Heart right ventricle (tissue), 16 donors: ENCODE data around the gene RUNDC3A. TPM values are rescaled to one million over a fixed set of nuclear protein-coding genes. Genes with fewer than 3 reads are reported as not detected.
A peak's percentile ranks its signal among the peaks of the same experiment; 100 is the strongest.

ENCODE experiments used
- ATAC-seq, 8 donors: fragments of 200-7000 bp; cut with Tn5 transposase; one replicate each; pipeline ENCODE4 v1.9.1; 2020; ENCODE audit warnings: mild to moderate bottlenecking in 8 of 8, moderate library complexity in 8 of 8, moderate number of reproducible peaks in 1 of 8
- DNase-seq, 2 donors: peaks; one replicate each; pipeline ENCODE4 v3.0.0-alpha.2; 2020
- H3K27ac ChIP-seq, 10 donors: fragments of 200-600 bp; sonication (generic) in 2 of 10; one replicate each; pipeline versions ENCODE4 v1.5.0 to v1.8.0; 2020 to 2022; ENCODE audit warnings: mild to moderate bottlenecking in 3 of 10
- H3K27me3 ChIP-seq, 7 donors: fragments of 200-600 bp; one replicate each; pipeline ENCODE4 v1.8.0; 2021 to 2022; ENCODE audit warnings: mild to moderate bottlenecking in 2 of 7
- H3K36me3 ChIP-seq, 9 donors: fragments of 200-600 bp; sonication (generic) in 1 of 9; one replicate each; pipeline versions ENCODE4 v1.5.0 to v1.8.0; 2020 to 2022; ENCODE audit warnings: mild to moderate bottlenecking in 2 of 9
- H3K4me1 ChIP-seq, 9 donors: fragments of 200-600 bp; sonication (generic) in 1 of 9; one replicate each; pipeline versions ENCODE4 v1.5.0 to v1.8.0; 2020 to 2022; ENCODE audit warnings: mild to moderate bottlenecking in 4 of 9
- H3K4me3 ChIP-seq, 10 donors: fragments of 200-600 bp; sonication (generic) in 2 of 10; one replicate each; pipeline versions ENCODE4 v1.5.0 to v1.8.0; 2020 to 2022; ENCODE audit warnings: mild to moderate bottlenecking in 7 of 10, moderate library complexity in 2 of 10
- H3K9me3 ChIP-seq, 11 donors: fragments of 200-600 bp in 10 of 11; sonication (generic) in 2 of 11; one replicate each; pipeline versions ENCODE4 v1.5.0 to v1.8.0; 2013 to 2022; ENCODE audit warnings: mild to moderate bottlenecking in 2 of 11, control low read depth in 1 of 11, moderate library complexity in 1 of 11
- CTCF ChIP-seq, 9 donors: fragments of 200-600 bp; sonication (generic) in 2 of 9; IDR thresholded peaks; one replicate each; pipeline versions ENCODE4 v1.5.0 to v1.8.0; 2021 to 2022; ENCODE audit warnings: antibody characterized with exemption in 9 of 9, mild to moderate bottlenecking in 5 of 9, moderate library complexity in 1 of 9
- WGBS, 2 donors: extraction: QIAGEN DNeasy Blood & Tissue Kit; methylation state at CpG; one replicate each; pipeline ENCODE4 v1.1.7; 2013; ENCODE audit warnings: inconsistent platforms in 1 of 2; 5-methylcytosine and 5-hydroxymethylcytosine counted together
- intact Hi-C, 10 donors: fragments of 100-400 bp; cut with DNase I; formaldehyde crosslinking; loops; one replicate each; pipeline versions ENCODE4 v1.11.1 to v1.14.2; 2022
- long read RNA-seq, 3 donors: library from polyadenylated mRNA; unstranded; transcript quantifications; one replicate each; pipeline ENCODE4 v2.0.0, GENCODE V29; 2020 to 2021
- polyA plus RNA-seq, 2 donors: library from polyadenylated mRNA; stranded (reverse); fragments of 200-250 nt; gene quantifications; one replicate each; pipeline ENCODE4 v1.2.3, GENCODE V29; 2013
- total RNA-seq, 10 donors: library from RNA; stranded (reverse); fragmentation: NEBNext Ultra II Directional in 3 of 10; extraction: Animal tissue kit (Norgen Biotek cat#: 25700) in 3 of 10; gene quantifications; one replicate each; pipeline versions ENCODE4 v1.2.1 to v1.2.4, GENCODE V29; 2021 to 2023
- donor health status: Arrhythmogenic right ventricular cardiomyopathy.
- donor health status: ischemic (EF 13 %, LVEDD 7.1; RV severe dilation, severe dysfunction).
- donor health status: healthy with polysubstance abuse.
- donor health status: DM: no; HTN: yes; CAD: no.
- donor health status: DM: no; HTN: no; CAD: no.
- donor health status: ischemic (EF 25% LVEDD 6.9; RV normal size, moderate dysfunction).
- donor health status: ischemic (EF 25% LVEDD 5.7; RV mildly dilated, moderate dysfunction).
- donor health status: healthy.
- donor health status: DM: yes; HTN: yes; CAD: no.
- donor health status: Ischemic cardiomyopathy.
- donor health status: ischemic (EF 35%, LVEDD 5.7; RV mildly dilated, moderate dysfunction).
- donor health status: nonischemic (EF 11% LVEDD 7.7; RV severe dilation, severe dysfunction).
- donor health status: DM: yes; HTN: yes; CAD: no.
- donor health status: PGD.
- donor health status: ischemic (EF 29% LVEDD 5.4; RV normal size, mild dysfunction).
- donor health status: nonischemic (EF 23%, LVEDD 6.1; RV moderate dilation, normal function).

The RUNDC3A gene
- total RNA-seq (1 to 10 TPM in 4 of 10 donors, under 1 TPM in 5, not detected in 1; 0.15 to 1.9 (median 0.69) TPM), polyA plus RNA-seq (under 1 TPM in 1 of 2 donors, not detected in 1; 0.38 TPM)
- long read RNA-seq, donor 1, partial matches to known transcripts: 0 of 1 reads
- long read RNA-seq, donor 1, other reads (novel, unspliced or antisense): 1 of 1 reads
- long read RNA-seq, donor 2: 0 reads
- long read RNA-seq, donor 3: 0 reads

- peaks cover 0 to 54% (median 27%) of the 10 kb centered on the region in 7 donors for H3K27me3 ChIP-seq
- intact Hi-C loops: loop anchor here in 1 of 10 donors (5.0 kb wide), 1 partner anchor 81 kb away; no protein-coding TSS in a partner anchor
- 1% methylated on average over 29 to 38 of the region's 39 CpGs for WGBS, 2 donors
These were observed at the start of gene RUNDC3A for GRCh38 chr17:44308320-44308818. RUNDC3A (plus strand) TSS chr17:44308601; CDS start chr17:44308833, 232 bp downstream.

GRCh38 chr17:44258811-44259351, 49.5 kb upstream of the RUNDC3A start:
- no peak for DNase-seq
- no peak for ATAC-seq
- intact Hi-C loops: no loop called here

More at GRCh38 chr17:44308320-44308818, at the start of gene RUNDC3A:
- H3K27ac ChIP-seq: peak within 1 kb of the TSS in 3 of 10 donors; percentile 26 to 53 (median 49)
- no peaks in the 10 kb centered on the region for H3K36me3 ChIP-seq
- H3K4me1 ChIP-seq: peaks cover 4 to 24% (median 17%) of the 10 kb centered on the region in 9 donors
- H3K4me3 ChIP-seq: peak within 1 kb of the TSS; percentile 7 to 64 (median 52)
- no peaks in the 10 kb centered on the region for H3K9me3 ChIP-seq
- no peak for TF ChIP-seq CTCF (IDR thresholded peaks at IDR 0.05)
- DNase-seq (peak; percentile 89), ATAC-seq (peak; percentile 96 to 99 (median 98))

GRCh38 chr17:44260296-44260695, 48.1 kb upstream of the RUNDC3A start:
- intact Hi-C loops: no loop called here
- Histone ChIP-seq H3K27ac (no peak overlapping the region), H3K36me3 (no peaks in the 10 kb centered on the region)

More at GRCh38 chr17:44258811-44259351, 49.5 kb upstream of the RUNDC3A start:
- H3K36me3 ChIP-seq: no peaks in the 10 kb centered on the region
- no peak overlapping the region for H3K4me3 ChIP-seq
- H3K4me1 ChIP-seq: no peaks in the 10 kb centered on the region
- TF ChIP-seq CTCF (IDR thresholded peaks at IDR 0.05): no peak
- no peaks in the 10 kb centered on the region for H3K27me3 ChIP-seq
- 83 to 87% methylated on average over 17 of the region's 17 CpGs for WGBS, 2 donors
- H3K9me3 ChIP-seq: no peaks in the 10 kb centered on the region
- H3K27ac ChIP-seq: no peak overlapping the region

More at GRCh38 chr17:44260296-44260695, 48.1 kb upstream of the RUNDC3A start:
- ATAC-seq (no peak), DNase-seq (no peak)
- Histone ChIP-seq H3K9me3 (no peaks in the 10 kb centered on the region), H3K4me3 (no peak overlapping the region), H3K4me1 (no peaks in the 10 kb centered on the region), H3K27me3 (no peaks in the 10 kb centered on the region)
- WGBS, 2 donors: 96 to 98% methylated on average over 6 of the region's 6 CpGs
- TF ChIP-seq CTCF (IDR thresholded peaks at IDR 0.05): no peak
